Gastroesophageal sphincter (tissue), 4 donors: ENCODE measurements around the gene PLAAT5. TPM values are rescaled to one million over a fixed set of nuclear protein-coding genes. Genes with fewer than 3 reads are reported as not detected.

ENCODE experiments used
- ATAC-seq: fragments of 150-250 bp; one replicate; pipeline ENCODE4 v1.9.1; 2016; ENCODE audit warnings: mild to moderate bottlenecking, moderate library complexity
- H3K27ac ChIP-seq, 4 donors: fragments of 200-600 bp; sonication (generic) in 3 of 4; 1 replicate in 3 of 4; 2 replicates in 1 of 4; pipeline ENCODE4 v1.5.1; 2016 to 2019
- H3K27me3 ChIP-seq: fragments of 200-600 bp; sonication (generic); one replicate; pipeline ENCODE4 v1.5.1; 2019
- H3K36me3 ChIP-seq, 2 donors: fragments of 200-600 bp; sonication (generic); one replicate each; pipeline ENCODE4 v1.5.1; 2019; ENCODE audit warnings: control low read depth in 1 of 2
- H3K4me1 ChIP-seq, 3 donors: fragments of 200-600 bp; sonication (generic); 1 replicate in 2 of 3; 2 replicates in 1 of 3; pipeline ENCODE4 v1.5.1; 2016 to 2019; ENCODE audit warnings: control low read depth in 2 of 3
- H3K4me3 ChIP-seq, 2 donors: fragments of 200-600 bp; sonication (generic); one replicate each; pipeline ENCODE4 v1.5.1; 2019; ENCODE audit warnings: mild to moderate bottlenecking in 1 of 2, moderate library complexity in 1 of 2
- H3K9me3 ChIP-seq, 3 donors: fragments of 200-600 bp; sonication (generic); one replicate each; pipeline ENCODE4 v1.5.1; 2017 to 2019; ENCODE audit warnings: control low read depth in 2 of 3
- CTCF ChIP-seq, 4 experiments: fragments of 200-600 bp in 2 of 4; fragments of 450-650 bp in 2 of 4; sonication (generic) in 1 of 4; IDR thresholded peaks; one replicate each; pipeline ENCODE4 v1.5.1; 2017 to 2019; ENCODE audit warnings: antibody characterized with exemption in 4 of 4, mild to moderate bottlenecking in 2 of 4, moderate library complexity in 2 of 4
- EP300 ChIP-seq: sonication (generic); formaldehyde crosslinking; IDR thresholded peaks from one replicate; pipeline ENCODE4 v1.6.1; 2017; ENCODE audit warnings: antibody characterized with exemption, mild to moderate bottlenecking
- POLR2A ChIP-seq, 2 donors: fragments of 450-650 bp; IDR thresholded peaks; one replicate each; pipeline ENCODE4 v1.6.1; 2017; ENCODE audit warnings: antibody characterized with exemption in 2 of 2, mild to moderate bottlenecking in 2 of 2, moderate library complexity in 1 of 2
- POLR2AphosphoS5 ChIP-seq: sonication (generic); formaldehyde crosslinking; IDR thresholded peaks from one replicate; pipeline ENCODE4 v1.6.1; 2017; ENCODE audit warnings: antibody characterized with exemption
- WGBS, 2 donors: methylation state at CpG; one replicate each; pipeline ENCODE4 v1.1.5; 2018; ENCODE audit warnings: low coverage in 1 of 2; 5-methylcytosine and 5-hydroxymethylcytosine counted together
- total RNA-seq, 4 donors: library from RNA; depleted of rRNA; stranded (reverse); fragments of >200 nt; gene quantifications; one replicate each; pipeline ENCODE4 v1.1.0, GENCODE V29; 2016

PLAAT5 gene
- total RNA-seq, 4 donors from 2014 or later, result 3.4 to 8.3 (median 5.5) TPM

- H3K27me3 ChIP-seq, result no peaks in the 10 kb centered on the region
- ATAC-seq, result no peak
Observed at GRCh38 chr11:63512816-63513215, 21.8 kb upstream of the PLAAT5 start.

DNA sequence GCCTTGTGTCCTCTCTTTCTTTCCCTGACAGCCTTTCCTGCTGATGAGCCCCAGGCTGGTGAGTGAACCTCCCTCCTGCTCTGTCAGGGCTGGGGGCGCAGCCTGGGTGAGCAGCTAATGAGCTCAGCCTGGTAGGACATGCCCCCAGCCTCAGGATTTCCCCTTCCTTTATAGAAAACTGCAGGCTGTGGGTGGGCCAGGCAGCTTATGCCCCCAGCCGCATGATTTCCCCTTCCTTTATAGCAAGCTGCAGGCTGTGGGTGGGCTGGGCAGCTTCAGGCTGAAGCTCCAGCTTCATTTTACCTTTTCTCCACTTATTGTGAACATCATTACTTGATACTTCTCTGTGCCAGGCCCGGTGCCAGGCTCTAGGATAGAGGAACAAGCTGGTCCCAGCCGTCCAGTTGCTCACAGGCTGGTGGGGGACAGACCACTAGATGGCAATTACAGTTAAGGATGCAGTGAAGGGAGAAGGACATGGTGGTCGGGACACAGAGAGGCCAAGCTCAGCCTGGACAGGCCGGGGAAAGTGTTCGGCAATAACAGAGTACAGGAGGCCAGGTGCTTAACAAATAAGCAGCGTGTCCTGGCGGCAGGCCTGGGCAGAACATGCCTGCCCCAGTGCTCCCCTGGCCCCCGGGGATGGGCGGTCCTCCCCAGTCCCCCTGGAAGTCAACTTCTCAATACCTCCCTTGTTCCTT lies 20.2 kb upstream of the PLAAT5 start:
- H3K4me3 ChIP-seq, result no peak overlapping the region
- peaks cover 0 to 14% (median 6%) of the 10 kb centered on the region in 3 donors for H3K4me1 ChIP-seq
- WGBS, 2 donors, result 80 to 87% methylated on average over 1 to 8 of the region's 11 CpGs
- no peaks in the 10 kb centered on the region for H3K27me3 ChIP-seq
- no peak for ATAC-seq
- H3K36me3 ChIP-seq, result no peaks in the 10 kb centered on the region
- TF ChIP-seq POLR2AphosphoS5, result no peak
- no peak for TF ChIP-seq EP300
- TF ChIP-seq CTCF (IDR thresholded peaks at IDR 0.05), result no peak
- TF ChIP-seq POLR2A (IDR thresholded peaks at IDR 0.05), result no peak
- H3K9me3 ChIP-seq, result no peaks in the 10 kb centered on the region
- H3K27ac ChIP-seq, result no peak overlapping the region

More at GRCh38 chr11:63512816-63513215, 21.8 kb upstream of the PLAAT5 start:
- peaks cover 0 to 14% (median 6%) of the 10 kb centered on the region in 3 donors for H3K4me1 ChIP-seq
- WGBS, 2 donors, result 92 to 100% methylated on average over 2 to 3 of the region's 7 CpGs
- no peak overlapping the region for H3K4me3 ChIP-seq
- no peaks in the 10 kb centered on the region for H3K9me3 ChIP-seq
- H3K27ac ChIP-seq, result no peak overlapping the region
- no peak for TF ChIP-seq POLR2A (IDR thresholded peaks at IDR 0.05)
- H3K36me3 ChIP-seq, result no peaks in the 10 kb centered on the region

DNA sequence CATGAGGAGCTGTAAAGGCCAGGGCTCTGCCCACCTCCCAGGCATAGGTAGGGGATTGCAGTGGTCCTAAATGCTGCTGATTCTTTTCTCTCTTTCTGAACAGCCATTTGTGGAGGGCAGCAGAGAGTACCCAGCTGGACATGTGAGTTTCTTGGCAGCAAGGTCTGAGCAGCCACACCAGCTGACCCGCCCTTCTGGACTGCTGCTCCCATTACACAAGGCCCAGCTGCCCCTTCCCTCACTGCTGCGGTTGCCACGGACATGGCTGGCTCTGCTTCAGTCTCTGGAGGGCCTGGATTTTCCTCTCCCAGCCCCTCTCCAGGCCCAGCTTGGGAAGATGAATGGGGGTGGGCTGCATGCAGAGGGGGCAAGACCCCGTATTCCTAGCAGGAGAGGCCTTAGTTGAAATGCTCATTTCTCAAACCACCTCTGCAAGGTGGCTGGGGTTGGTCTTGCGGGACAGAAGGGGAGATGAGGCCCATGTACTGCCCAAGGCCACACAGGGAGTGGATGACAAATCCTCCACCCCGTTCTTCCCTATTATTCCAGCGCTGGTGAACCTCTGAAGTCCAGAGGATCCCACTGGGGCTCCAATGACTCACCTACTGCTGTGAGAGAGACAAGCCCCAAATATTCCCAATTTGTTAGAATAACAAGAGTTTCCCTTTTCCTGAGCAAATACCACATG lies 19.5 kb upstream of the PLAAT5 start:
- H3K27ac ChIP-seq, result peak overlapping the region in 1 of 4 donors; percentile 43
- WGBS, 2 donors, result 87 to 90% methylated on average over 2 to 3 of the region's 7 CpGs
- peak; percentile 71 for ATAC-seq

GRCh38 chr11:63508745-63509144 lies 17.8 kb upstream of the PLAAT5 start:
- Histone ChIP-seq H3K27ac (no peak overlapping the region), H3K4me1 (peaks cover 0 to 31% (median 9%) of the 10 kb centered on the region in 3 donors), H3K9me3 (no peaks in the 10 kb centered on the region), H3K36me3 (no peaks in the 10 kb centered on the region), H3K27me3 (no peaks in the 10 kb centered on the region), H3K4me3 (no peak overlapping the region)
- no peak for ATAC-seq
- TF ChIP-seq POLR2AphosphoS5 (no peak), EP300 (no peak), CTCF (IDR thresholded peaks at IDR 0.05) (no peak), POLR2A (IDR thresholded peaks at IDR 0.05) (no peak)
- WGBS, 2 donors, result 100% methylated on average over 1 of the region's 12 CpGs; no CpG with 5 or more reads in 1 of the 2 donors

More for the DNA sequence above, 19.5 kb upstream of the PLAAT5 start:
- no peaks in the 10 kb centered on the region for H3K27me3 ChIP-seq
- no peaks in the 10 kb centered on the region for H3K36me3 ChIP-seq
- H3K9me3 ChIP-seq, result no peaks in the 10 kb centered on the region
- H3K4me3 ChIP-seq, result no peak overlapping the region
- H3K4me1 ChIP-seq, result peaks cover 0 to 19% (median 6%) of the 10 kb centered on the region in 3 donors
- no peak for TF ChIP-seq POLR2A (IDR thresholded peaks at IDR 0.05)
- TF ChIP-seq EP300, result no peak
- no peak for TF ChIP-seq POLR2AphosphoS5
- no peak for TF ChIP-seq CTCF (IDR thresholded peaks at IDR 0.05)

DNA sequence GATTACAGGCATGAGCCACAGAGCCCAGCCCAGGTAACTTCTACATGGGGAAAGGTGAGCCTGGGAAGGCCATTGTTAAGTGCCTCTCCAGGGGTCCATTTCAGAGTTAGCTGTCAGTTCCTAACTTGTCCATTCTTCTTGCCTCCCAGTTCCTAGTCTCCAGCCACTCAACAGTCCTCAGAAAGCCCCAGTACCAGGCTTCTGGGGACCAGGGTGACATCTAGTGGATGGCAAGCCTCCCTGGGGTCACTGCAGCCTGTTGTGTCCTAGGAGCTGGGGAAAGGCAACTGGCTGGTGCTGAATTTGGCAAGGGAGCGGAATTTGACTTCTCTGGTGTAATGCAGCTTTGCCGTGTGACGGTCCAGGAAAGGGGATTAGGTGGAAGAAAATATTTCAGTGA lies 17.0 kb upstream of the PLAAT5 start:
- peaks cover 0 to 31% (median 9%) of the 10 kb centered on the region in 3 donors for H3K4me1 ChIP-seq
- H3K27ac ChIP-seq, result no peak overlapping the region
- H3K4me3 ChIP-seq, result no peak overlapping the region
- 89 to 95% methylated on average over 3 of the region's 3 CpGs for WGBS, 2 donors
- no peak for TF ChIP-seq POLR2AphosphoS5
- peak in 2 of 4 experiments; percentile 9 to 40 for TF ChIP-seq CTCF (IDR thresholded peaks at IDR 0.05)
- no peak for TF ChIP-seq POLR2A (IDR thresholded peaks at IDR 0.05)
- TF ChIP-seq EP300, result no peak
- ATAC-seq, result no peak
- no peaks in the 10 kb centered on the region for H3K9me3 ChIP-seq
- no peaks in the 10 kb centered on the region for H3K27me3 ChIP-seq
- no peaks in the 10 kb centered on the region for H3K36me3 ChIP-seq
